ENCODE measurements around the gene PCDHA10.
"Not testable (repeated sequence)": the region's sequence is repeated elsewhere in the genome, so short reads cannot be mapped to it uniquely, and the experiment has no call there.

PCDHA10 gene, protein sequence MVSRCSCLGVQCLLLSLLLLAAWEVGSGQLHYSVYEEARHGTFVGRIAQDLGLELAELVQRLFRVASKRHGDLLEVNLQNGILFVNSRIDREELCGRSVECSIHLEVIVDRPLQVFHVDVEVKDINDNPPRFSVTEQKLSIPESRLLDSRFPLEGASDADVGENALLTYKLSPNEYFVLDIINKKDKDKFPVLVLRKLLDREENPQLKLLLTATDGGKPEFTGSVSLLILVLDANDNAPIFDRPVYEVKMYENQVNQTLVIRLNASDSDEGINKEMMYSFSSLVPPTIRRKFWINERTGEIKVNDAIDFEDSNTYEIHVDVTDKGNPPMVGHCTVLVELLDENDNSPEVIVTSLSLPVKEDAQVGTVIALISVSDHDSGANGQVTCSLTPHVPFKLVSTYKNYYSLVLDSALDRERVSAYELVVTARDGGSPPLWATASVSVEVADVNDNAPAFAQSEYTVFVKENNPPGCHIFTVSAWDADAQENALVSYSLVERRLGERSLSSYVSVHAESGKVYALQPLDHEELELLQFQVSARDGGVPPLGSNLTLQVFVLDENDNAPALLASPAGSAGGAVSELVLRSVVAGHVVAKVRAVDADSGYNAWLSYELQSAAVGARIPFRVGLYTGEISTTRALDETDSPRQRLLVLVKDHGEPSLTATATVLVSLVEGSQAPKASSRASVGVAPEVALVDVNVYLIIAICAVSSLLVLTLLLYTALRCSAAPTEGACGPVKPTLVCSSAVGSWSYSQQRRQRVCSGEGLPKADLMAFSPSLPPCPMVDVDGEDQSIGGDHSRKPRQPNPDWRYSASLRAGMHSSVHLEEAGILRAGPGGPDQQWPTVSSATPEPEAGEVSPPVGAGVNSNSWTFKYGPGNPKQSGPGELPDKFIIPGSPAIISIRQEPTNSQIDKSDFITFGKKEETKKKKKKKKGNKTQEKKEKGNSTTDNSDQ

DNA sequence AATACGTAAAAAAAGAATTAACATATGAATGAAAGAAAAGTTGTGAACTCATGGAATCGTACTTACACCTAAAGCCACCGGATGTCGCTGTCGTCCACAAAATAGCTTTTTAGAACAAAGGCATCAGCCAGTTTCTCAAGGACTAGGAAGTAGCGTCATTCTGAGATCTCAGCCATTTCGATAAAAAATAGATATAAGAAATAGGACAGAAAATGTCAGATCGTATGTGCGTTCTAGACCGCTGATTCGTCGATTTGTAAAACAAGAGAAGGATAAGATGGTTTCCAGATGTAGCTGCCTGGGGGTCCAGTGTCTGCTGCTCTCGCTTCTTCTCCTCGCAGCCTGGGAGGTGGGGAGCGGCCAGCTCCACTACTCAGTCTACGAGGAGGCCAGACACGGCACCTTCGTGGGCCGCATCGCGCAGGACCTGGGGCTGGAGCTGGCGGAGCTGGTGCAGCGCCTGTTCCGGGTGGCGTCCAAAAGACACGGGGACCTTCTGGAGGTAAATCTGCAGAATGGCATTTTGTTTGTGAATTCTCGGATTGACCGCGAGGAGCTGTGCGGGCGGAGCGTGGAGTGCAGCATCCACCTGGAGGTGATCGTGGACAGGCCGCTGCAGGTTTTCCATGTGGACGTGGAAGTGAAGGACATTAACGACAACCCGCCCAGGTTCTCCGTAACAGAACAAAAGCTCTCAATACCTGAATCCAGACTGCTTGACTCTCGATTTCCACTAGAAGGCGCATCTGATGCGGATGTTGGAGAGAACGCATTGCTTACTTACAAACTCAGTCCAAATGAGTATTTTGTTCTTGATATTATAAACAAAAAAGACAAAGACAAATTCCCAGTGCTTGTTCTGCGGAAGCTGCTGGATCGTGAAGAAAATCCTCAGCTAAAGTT is at the start of gene PCDHA10:
Gene PCDHA10 (plus strand): TSS at position 126 of the 903 bp plus-strand sequence. CDS start 152 bp downstream, at position 278.
- no peak for DNase-seq

DNA sequence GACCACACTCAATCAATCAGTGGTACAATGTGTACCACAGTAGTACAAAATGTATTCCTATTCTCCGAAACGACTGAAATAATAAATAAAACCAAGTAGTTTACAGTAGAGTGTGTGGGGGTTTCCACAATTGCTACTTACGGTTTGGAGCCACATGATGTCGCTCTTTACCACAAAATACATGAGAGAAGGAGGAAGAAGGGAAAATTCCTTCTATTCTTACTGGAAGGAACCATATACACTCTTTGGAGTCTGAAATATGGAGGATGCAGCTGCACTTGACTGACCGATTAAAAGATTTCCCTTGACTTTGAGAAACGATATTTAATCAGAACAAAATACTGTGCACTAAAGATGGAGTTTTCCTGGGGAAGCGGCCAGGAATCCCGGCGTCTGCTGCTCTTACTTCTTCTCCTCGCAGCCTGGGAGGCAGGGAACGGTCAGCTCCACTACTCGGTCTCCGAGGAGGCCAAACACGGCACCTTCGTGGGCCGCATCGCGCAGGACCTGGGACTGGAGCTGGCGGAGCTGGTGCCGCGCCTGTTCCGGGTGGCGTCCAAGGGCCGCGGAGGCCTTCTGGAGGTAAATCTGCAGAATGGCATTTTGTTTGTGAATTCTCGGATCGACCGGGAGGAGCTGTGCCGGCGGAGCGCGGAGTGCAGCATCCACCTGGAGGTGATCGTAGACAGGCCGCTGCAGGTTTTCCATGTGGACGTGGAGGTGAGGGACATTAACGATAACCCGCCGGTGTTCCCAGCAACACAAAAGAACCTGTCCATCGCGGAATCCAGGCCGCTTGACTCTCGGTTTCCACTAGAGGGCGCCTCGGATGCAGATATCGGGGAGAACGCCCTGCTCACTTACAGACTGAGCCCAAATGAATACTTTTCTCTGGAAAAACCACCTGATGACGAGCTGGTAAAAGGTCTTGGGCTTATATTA is 48.6 kb upstream of the PCDHA10 start, which contains the start of gene PCDHA4:
Gene PCDHA4 (plus strand): TSS at position 235 of the 942 bp plus-strand sequence.
- no peak for DNase-seq

DNA sequence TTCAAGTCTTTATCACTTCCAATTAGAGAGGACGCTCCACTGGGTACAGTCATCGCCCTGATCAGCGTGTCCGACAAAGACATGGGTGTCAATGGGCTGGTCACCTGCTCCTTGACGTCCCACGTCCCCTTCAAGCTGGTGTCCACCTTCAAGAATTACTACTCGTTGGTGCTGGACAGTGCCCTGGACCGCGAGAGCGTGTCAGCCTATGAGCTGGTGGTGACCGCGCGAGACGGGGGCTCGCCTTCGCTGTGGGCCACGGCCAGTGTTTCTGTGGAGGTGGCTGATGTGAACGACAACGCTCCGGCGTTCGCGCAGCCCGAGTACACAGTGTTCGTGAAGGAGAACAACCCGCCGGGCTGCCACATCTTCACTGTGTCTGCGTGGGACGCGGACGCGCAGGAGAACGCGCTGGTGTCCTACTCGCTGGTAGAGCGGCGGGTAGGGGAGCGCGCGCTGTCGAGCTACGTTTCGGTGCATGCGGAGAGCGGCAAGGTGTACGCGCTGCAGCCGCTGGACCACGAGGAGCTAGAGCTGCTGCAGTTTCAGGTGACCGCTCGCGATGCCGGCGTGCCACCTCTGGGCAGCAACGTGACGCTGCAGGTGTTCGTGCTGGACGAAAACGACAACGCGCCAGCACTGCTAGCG is 47.3 kb upstream of the PCDHA10 start:
- not testable (repeated sequence) for DNase-seq

DNA sequence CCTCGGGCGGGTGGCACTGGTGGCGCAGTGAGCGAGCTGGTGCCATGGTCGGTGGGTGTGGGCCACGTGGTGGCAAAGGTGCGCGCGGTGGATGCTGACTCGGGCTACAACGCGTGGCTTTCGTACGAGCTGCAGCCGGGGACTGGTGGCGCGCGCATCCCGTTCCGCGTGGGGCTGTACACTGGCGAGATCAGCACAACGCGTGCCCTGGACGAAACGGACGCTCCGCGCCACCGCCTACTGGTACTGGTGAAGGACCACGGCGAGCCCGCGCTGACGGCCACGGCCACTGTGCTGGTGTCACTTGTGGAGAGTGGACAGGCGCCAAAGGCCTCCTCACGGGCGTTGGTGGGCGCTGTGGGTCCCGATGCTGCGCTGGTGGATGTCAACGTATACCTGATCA is 46.8 kb upstream of the PCDHA10 start:
- DNase-seq: no peak

DNA sequence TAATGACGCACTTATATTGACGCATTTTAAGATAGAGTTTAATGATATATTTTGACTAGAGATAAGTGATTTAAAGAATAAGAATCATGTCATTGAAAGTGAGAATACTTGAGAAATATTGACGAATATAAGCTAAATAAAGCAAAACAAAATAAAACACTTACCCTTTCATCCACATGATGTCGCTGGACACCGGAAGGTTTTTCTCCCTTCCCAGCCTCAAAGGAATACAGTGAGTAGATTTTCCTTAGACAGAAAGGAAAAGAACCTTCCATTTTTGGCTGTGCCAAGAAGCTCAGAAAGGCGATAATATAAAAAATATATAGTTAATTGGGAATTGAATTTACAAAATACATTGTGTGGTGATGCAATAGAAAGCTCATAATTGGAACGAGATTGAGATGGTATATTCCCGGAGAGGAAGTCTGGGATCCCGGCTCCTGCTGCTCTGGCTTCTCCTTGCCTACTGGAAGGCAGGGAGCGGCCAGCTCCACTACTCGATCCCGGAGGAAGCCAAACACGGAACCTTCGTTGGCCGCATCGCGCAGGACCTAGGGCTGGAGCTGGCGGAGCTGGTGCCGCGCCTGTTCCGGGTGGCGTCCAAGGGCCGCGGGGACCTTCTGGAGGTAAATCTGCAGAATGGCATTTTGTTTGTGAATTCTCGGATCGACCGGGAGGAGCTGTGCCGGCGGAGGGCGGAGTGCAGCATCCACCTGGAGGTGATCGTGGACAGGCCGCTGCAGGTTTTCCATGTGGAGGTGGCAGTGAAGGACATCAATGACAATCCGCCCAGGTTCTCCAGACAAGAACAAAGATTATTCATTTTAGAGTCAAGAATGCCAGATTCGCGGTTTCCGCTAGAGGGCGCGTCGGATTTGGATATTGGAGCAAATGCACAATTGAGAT is 34.1 kb upstream of the PCDHA10 start, which contains the start of gene PCDHA5:
Gene PCDHA5 (plus strand): TSS at position 239 of the 906 bp plus-strand sequence.
- no peak for DNase-seq

DNA sequence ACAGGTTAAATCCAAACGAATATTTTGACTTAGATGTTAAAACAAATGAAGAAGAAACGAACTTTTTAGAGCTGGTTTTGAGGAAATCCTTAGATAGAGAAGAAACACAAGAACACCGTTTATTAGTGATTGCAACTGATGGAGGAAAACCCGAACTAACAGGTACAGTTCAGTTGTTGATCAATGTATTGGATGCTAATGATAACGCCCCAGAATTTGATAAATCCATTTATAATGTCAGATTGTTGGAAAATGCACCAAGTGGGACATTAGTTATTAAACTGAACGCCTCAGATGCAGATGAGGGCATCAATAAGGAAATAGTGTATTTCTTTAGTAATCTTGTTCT is 33.4 kb upstream of the PCDHA10 start:
- no peak for DNase-seq

DNA sequence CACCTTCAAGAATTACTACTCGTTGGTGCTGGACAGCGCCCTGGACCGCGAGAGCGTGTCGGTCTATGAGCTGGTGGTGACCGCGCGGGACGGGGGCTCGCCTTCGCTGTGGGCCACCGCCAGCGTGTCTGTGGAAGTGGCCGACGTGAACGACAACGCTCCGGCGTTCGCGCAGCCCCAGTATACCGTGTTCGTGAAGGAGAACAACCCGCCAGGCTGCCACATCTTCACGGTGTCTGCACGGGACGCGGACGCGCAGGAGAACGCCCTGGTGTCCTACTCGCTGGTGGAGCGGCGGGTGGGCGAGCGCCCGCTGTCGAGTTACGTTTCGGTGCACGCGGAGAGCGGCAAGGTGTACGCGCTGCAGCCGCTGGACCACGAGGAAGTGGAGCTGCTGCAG is 32.7 kb upstream of the PCDHA10 start:
- DNase-seq: not testable (repeated sequence)

DNA sequence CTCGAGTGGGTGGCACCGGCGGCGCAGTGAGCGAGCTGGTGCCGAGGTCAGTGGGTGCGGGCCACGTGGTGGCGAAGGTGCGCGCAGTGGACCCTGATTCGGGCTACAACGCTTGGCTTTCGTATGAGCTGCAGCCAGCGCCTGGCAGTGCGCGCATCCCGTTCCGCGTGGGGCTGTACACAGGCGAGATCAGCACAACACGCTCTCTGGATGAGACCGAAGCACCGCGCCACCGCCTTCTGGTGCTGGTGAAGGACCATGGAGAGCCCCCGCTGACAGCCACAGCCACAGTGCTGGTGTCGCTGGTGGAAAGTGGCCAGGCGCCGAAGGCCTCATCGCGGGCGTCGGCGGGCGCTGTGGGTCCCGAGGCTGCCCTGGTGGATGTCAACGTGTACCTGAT is 32.2 kb upstream of the PCDHA10 start:
- no peak for DNase-seq

DNA sequence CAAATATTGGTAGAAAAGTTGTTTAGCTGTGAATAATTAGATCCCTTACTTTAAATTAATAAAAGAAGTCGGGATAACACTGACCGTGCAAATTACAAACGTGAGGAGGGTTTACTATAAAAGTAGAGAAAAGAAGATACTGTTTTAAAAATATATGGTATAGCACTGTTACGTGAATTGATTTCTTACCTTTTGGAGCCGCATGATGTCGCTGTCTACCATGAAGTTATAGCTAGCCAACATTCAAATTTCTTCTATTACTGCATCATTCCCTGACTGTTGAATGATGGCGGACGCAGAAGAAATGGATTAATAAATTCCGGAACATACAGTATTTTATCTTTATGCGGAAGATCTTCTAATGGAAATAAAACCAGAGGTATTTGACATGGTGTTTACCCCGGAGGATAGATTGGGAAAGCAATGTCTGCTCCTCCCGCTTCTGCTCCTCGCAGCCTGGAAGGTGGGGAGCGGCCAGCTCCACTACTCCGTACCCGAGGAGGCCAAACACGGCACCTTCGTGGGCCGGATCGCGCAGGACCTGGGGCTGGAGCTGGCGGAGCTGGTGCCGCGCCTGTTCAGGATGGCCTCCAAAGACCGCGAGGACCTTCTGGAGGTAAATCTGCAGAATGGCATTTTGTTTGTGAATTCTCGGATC is 27.9 kb upstream of the PCDHA10 start, which contains the start of gene PCDHA6:
Gene PCDHA6 (plus strand): TSS at position 257 of the 658 bp plus-strand sequence. CDS start 132 bp downstream, at position 389.
- DNase-seq: peak; percentile 31

DNA sequence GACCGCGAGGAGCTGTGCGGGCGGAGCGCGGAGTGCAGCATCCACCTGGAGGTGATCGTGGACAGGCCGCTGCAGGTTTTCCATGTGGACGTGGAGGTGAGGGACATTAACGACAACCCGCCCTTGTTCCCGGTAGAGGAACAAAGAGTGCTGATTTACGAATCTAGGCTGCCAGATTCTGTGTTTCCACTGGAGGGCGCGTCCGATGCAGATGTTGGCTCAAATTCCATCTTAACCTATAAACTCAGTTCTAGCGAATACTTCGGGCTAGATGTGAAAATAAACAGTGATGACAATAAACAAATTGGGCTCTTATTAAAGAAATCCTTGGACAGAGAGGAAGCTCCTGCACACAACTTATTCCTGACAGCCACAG is 27.3 kb upstream of the PCDHA10 start:
- DNase-seq: peak; percentile 34

DNA sequence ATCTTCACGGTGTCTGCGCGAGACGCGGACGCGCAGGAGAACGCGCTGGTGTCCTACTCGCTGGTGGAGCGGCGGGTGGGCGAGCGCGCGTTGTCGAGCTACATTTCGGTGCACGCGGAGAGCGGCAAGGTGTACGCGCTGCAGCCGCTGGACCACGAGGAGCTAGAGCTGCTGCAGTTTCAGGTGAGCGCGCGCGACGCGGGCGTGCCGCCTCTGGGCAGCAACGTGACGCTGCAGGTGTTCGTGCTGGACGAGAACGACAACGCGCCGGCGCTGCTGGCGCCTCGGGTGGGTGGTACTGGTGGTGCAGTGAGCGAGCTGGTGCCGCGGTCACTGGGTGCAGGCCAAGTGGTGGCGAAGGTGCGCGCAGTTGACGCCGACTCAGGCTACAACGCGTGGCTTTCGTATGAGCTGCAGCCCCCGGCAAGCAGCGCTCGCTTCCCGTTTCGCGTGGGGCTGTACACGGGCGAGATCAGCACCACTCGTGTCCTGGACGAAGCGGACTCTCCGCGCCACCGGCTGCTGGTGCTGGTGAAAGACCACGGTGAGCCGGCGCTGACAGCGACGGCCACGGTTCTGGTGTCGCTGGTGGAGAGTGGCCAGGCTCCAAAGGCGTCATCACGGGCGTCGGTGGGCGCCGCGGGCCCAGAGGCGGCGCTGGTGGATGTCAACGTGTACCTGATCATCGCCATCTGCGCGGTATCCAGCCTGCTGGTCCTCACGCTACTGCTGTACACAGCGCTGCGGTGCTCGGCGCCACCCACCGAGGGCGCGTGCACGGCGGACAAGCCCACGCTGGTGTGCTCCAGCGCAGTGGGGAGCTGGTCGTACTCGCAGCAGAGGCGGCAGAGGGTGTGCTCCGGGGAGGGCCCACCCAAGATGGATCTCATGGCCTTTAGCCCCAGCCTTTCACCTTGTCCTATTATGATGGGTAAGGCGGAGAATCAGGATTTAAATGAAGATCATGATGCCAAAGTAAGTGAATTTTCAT is 25.9 kb upstream of the PCDHA10 start:
- not testable (repeated sequence) for DNase-seq

DNA sequence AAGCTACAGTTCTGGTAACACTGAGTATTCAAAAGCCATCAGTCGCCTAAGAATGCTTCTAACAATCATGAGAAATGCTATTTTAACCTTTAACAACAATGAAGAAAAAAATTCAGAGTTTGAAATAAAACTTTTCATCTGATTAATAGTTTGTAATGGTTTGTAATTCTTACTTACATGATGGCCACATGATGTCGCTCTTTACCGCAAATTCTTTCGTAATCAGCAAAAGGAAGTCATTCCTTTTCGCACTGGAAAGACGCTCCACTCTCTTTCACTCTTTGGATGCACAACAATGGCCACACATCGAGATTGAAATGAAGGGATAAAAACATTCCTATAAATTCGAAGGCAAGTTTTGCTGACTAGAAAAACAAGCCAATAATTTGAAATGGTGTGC is 21.7 kb upstream of the PCDHA10 start, which contains the start of gene PCDHA7:
Gene PCDHA7 (plus strand): TSS at position 277 of the 400 bp plus-strand sequence. CDS start 115 bp downstream, at position 392.
- DNase-seq: no peak

DNA sequence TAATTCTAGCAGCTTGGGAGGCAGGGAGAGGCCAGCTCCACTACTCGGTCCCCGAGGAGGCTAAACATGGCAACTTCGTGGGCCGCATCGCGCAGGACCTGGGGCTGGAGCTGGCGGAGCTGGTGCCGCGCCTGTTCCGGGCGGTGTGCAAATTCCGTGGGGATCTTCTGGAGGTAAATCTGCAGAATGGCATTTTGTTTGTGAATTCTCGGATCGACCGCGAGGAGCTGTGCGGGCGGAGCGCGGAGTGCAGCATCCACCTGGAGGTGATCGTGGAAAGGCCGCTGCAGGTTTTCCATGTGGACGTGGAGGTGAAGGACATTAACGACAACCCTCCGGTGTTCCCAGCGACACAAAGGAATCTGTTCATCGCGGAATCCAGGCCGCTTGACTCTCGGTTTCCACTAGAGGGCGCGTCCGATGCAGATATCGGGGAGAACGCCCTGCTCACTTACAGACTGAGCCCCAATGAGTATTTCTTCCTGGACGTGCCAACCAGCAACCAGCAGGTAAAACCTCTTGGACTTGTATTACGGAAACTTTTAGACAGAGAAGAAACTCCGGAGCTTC is 21.2 kb upstream of the PCDHA10 start:
- DNase-seq: not testable (repeated sequence)

DNA sequence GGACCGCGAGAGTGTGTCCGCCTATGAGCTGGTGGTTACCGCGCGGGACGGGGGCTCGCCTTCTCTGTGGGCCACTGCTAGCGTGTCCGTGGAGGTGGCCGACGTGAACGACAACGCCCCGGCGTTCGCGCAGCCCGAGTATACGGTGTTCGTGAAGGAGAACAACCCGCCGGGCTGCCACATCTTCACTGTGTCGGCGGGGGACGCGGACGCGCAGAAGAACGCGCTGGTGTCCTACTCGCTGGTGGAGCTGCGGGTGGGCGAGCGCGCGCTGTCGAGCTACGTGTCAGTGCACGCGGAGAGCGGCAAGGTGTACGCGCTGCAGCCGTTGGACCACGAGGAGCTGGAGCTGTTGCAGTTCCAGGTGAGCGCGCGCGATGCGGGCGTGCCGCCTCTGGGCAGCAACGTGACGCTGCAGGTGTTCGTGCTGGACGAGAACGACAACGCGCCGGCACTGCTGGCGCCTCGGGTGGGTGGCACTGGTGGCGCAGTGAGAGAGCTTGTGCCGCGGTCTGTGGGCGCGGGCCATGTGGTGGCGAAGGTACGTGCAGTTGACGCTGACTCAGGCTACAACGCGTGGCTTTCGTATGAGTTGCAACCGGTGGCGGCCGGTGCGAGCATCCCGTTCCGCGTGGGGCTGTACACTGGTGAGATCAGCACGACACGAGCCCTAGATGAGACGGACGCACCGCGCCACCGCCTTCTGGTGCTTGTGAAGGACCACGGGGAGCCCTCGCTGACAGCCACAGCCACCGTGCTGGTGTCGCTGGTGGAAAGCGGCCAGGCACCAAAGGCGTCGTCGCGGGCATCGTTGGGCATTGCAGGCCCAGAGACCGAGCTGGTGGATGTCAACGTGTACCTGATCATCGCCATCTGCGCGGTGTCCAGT is 19.8 kb upstream of the PCDHA10 start:
- no peak for DNase-seq

DNA sequence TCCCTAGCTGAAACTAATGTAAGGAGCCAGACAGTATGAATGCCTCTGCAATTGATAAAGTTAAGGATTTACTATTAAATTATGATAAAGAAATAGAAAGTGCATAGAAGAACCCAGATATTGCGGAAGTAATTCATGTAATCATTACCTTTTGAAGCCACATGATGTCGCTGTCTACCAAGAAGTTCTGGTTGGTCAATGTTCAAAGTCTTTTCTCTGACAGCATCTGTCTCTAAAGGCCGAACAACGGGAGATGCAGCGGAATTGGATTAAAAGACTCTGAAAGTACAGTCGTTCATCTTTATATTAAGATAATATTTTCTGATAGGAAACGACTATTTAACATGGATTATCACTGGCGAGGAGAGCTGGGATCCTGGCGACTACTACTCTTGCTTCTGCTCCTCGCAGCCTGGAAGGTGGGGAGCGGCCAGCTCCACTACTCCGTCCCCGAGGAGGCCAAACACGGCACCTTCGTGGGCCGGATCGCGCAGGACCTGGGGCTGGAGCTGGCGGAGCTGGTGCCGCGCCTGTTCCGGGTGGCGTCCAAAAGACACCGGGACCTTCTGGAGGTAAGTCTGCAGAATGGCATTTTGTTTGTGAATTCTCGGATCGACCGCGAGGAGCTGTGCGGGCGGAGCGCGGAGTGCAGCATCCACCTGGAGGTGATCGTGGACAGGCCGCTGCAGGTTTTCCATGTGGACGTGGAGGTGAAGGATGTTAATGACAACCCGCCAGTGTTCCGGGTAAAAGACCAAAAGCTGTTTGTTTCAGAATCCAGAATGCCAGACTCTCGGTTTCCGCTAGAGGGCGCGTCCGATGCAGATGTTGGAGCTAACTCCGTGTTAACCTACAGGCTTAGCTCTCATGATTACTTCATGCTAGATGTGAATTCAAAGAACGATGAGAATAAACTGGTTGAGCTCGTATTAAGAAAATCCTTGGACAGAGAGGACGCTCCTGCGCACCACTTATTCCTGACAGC is 14.4 kb upstream of the PCDHA10 start, which contains the start of gene PCDHA8:
Gene PCDHA8 (plus strand): TSS at position 210 of the 985 bp plus-strand sequence. CDS start 135 bp downstream, at position 345.
- DNase-seq: no peak
